H1 (cell line): ENCODE results near the gene MMS19. TPM values are rescaled to one million over a fixed set of nuclear protein-coding genes. Genes with fewer than 3 reads are reported as not detected.

Source experiments
- CTCF ChIA-PET: fragments of 300-600 bp; sonication (Branson Sonifier 250); formaldehyde crosslinking; loops from one replicate; lab custom pipeline; 2021; ENCODE audit not compliant: partially characterized antibody; lab: Charles Lee
- POLR2A ChIA-PET: fragments of 300-600 bp; sonication (Branson Sonifier 250); formaldehyde crosslinking; loops from one replicate; lab custom pipeline; 2021; ENCODE audit warnings: inconsistent platforms; ENCODE audit not compliant: partially characterized antibody; lab: Charles Lee
- DNase-seq, 2 experiments: peaks; one replicate each; pipeline versions ENCODE4 v3.0.0 to v3.0.0-alpha.2; 2010 to 2022; ENCODE audit warnings: low spot score in 2 of 2, low read depth in 1 of 2, mixed read lengths in 1 of 2
- FAIRE-seq: peaks from 2 replicates; lab custom pipeline; 2011; peaks lifted over from hg19 to GRCh38; lab: Jason Lieb, UNC
- H2AFZ ChIP-seq: 2 replicates; pipeline ENCODE4 v1.8.1; 2012; ENCODE audit warnings: low read length, inconsistent platforms
- H2AK5ac ChIP-seq: 2 replicates; pipeline ENCODE4 v1.6.1; 2013; ENCODE audit warnings: low read depth, low read length
- H2BK120ac ChIP-seq: replicated peaks from 2 replicates; pipeline ENCODE3; 2013; ENCODE audit warnings: low read depth, low read length, inconsistent platforms
- H2BK12ac ChIP-seq: 2 replicates; pipeline ENCODE4 v1.6.1; 2013; ENCODE audit warnings: low read depth, low read length
- H2BK15ac ChIP-seq: 2 replicates; pipeline ENCODE4 v1.6.1; 2013; ENCODE audit warnings: low read length
- H2BK20ac ChIP-seq: 2 replicates; pipeline ENCODE4 v1.6.1; 2013; ENCODE audit warnings: low read length
- H2BK5ac ChIP-seq: 2 replicates; pipeline ENCODE4 v1.6.1; 2013; ENCODE audit warnings: low read depth, low read length
- H3K14ac ChIP-seq: 2 replicates; pipeline ENCODE4 v1.6.1; 2013; ENCODE audit warnings: inconsistent platforms; ENCODE audit not compliant: insufficient read length
- H3K18ac ChIP-seq: 2 replicates; pipeline ENCODE4 v1.6.1; 2013; ENCODE audit warnings: low read length; ENCODE audit errors: extremely low read depth
- H3K23ac ChIP-seq: 2 replicates; pipeline ENCODE4 v1.6.1; 2013; ENCODE audit warnings: inconsistent platforms; ENCODE audit not compliant: insufficient read length
- H3K23me2 ChIP-seq: 2 replicates; pipeline ENCODE4 v1.6.1; 2013; ENCODE audit warnings: low read depth, low read length
- H3K27ac ChIP-seq: 2 replicates; pipeline ENCODE4 v1.6.1; 2011; ENCODE audit warnings: low read depth, low read length, inconsistent platforms
- H3K27me3 ChIP-seq, 4 experiments: replicated peaks in 1 of 4; 1 replicate in 1 of 4; 2 replicates in 3 of 4; pipeline versions ENCODE4 v1.6.1 to v1.8.1; 2011 to 2013; ENCODE audit warnings: low read length in 3 of 4, mild to moderate bottlenecking in 3 of 4, inconsistent platforms in 2 of 4, mixed read lengths in 2 of 4, moderate library complexity in 1 of 4; ENCODE audit not compliant: control insufficient read depth in 3 of 4, insufficient read depth in 3 of 4; ENCODE audit errors: extremely low read depth in 1 of 4
- H3K36me3 ChIP-seq, 4 experiments: 2 replicates each; pipeline versions ENCODE4 v1.6.1 to v1.8.1; 2011 to 2013; ENCODE audit warnings: mild to moderate bottlenecking in 4 of 4, low read length in 3 of 4, moderate library complexity in 2 of 4, control low read depth in 1 of 4, inconsistent platforms in 1 of 4; ENCODE audit not compliant: insufficient read depth in 4 of 4, control insufficient read depth in 2 of 4
- H3K4ac ChIP-seq: replicated peaks from 2 replicates; pipeline ENCODE3; 2013; ENCODE audit warnings: low read length, low read depth, mixed read lengths, inconsistent platforms; ENCODE audit not compliant: insufficient read length
- H3K4me1 ChIP-seq, 4 experiments: replicated peaks in 1 of 4; 1 replicate in 1 of 4; 2 replicates in 3 of 4; pipeline versions ENCODE4 v1.6.1 to v1.8.1; 2011 to 2013; ENCODE audit warnings: low read length in 3 of 4, inconsistent platforms in 2 of 4, mixed read lengths in 1 of 4; ENCODE audit not compliant: insufficient read depth in 4 of 4, control insufficient read depth in 3 of 4
- H3K4me2 ChIP-seq, 2 experiments: 2 replicates each; pipeline versions ENCODE4 v1.6.1 to v1.8.1; 2011 to 2013; ENCODE audit warnings: low read depth in 2 of 2, low read length in 2 of 2, control low read depth in 1 of 2, inconsistent platforms in 1 of 2, mild to moderate bottlenecking in 1 of 2; ENCODE audit not compliant: insufficient read depth in 1 of 2
- H3K4me3 ChIP-seq, 4 experiments: fragments of 200-600, 300-600 bp in 1 of 4; sonication (generic), shearing (Covaris generic), sonication (Bioruptor Twin) in 1 of 4; 2 replicates each; pipeline versions ENCODE4 v1.5.1 to v1.8.1; 2011 to 2016; ENCODE audit warnings: low read length in 4 of 4, low read depth in 3 of 4, control low read depth in 2 of 4, inconsistent platforms in 2 of 4, mild to moderate bottlenecking in 2 of 4, mixed read lengths in 1 of 4, moderate library complexity in 1 of 4; ENCODE audit not compliant: insufficient read depth in 2 of 4; ENCODE audit errors: extremely low read depth in 1 of 4
- H3K56ac ChIP-seq: replicated peaks from 2 replicates; pipeline ENCODE3; 2013; ENCODE audit warnings: low read depth, mild to moderate bottlenecking, mixed read lengths, low read length, inconsistent platforms; ENCODE audit not compliant: insufficient read length
- H3K79me1 ChIP-seq: 2 replicates; pipeline ENCODE4 v1.6.1; 2013; ENCODE audit warnings: low read depth, low read length, control low read depth
- H3K79me2 ChIP-seq, 2 experiments: 2 replicates each; pipeline versions ENCODE4 v1.6.1 to v1.8.1; 2012 to 2013; ENCODE audit warnings: low read length in 2 of 2, mild to moderate bottlenecking in 2 of 2, inconsistent platforms in 1 of 2; ENCODE audit not compliant: insufficient read depth in 2 of 2, control insufficient read depth in 1 of 2
- H3K9ac ChIP-seq, 4 experiments: replicated peaks in 1 of 4; 1 replicate in 1 of 4; 2 replicates in 3 of 4; pipeline versions ENCODE4 v1.6.1 to v1.8.1; 2011 to 2013; ENCODE audit warnings: low read depth in 3 of 4, low read length in 3 of 4, control low read depth in 2 of 4, mild to moderate bottlenecking in 2 of 4, moderate library complexity in 2 of 4, inconsistent platforms in 1 of 4; ENCODE audit errors: extremely low read depth in 1 of 4
- H3K9me3 ChIP-seq, 2 experiments: 2 replicates each; pipeline versions ENCODE4 v1.6.1 to v1.8.1; 2012 to 2013; ENCODE audit warnings: mild to moderate bottlenecking in 2 of 2, moderate library complexity in 2 of 2, control low read depth in 1 of 2, inconsistent platforms in 1 of 2, low read depth in 1 of 2, low read length in 1 of 2, mixed read lengths in 1 of 2; ENCODE audit not compliant: insufficient read depth in 2 of 2
- H4K20me1 ChIP-seq, 2 experiments: replicated peaks in 1 of 2; 2 replicates each; pipeline versions ENCODE3 to v1.8.1; 2011 to 2013; ENCODE audit warnings: inconsistent platforms in 2 of 2, low read length in 2 of 2, mild to moderate bottlenecking in 1 of 2; ENCODE audit not compliant: insufficient read depth in 2 of 2, control insufficient read depth in 1 of 2
- H4K5ac ChIP-seq: 2 replicates; pipeline ENCODE4 v1.6.1; 2013; ENCODE audit warnings: low read length, low read depth, mixed read lengths, inconsistent platforms; ENCODE audit not compliant: insufficient read length
- H4K8ac ChIP-seq: 2 replicates; pipeline ENCODE4 v1.8.0; 2013; ENCODE audit warnings: mild to moderate bottlenecking, moderate library complexity, low read length, inconsistent platforms; ENCODE audit not compliant: insufficient read depth; ENCODE audit errors: extremely low read depth
- H4K91ac ChIP-seq: replicated peaks from 2 replicates; pipeline ENCODE3; 2013; ENCODE audit warnings: low read length, mixed read lengths, inconsistent platforms; ENCODE audit not compliant: insufficient read length
- CTBP2 ChIP-seq: IDR thresholded peaks from 2 replicates; pipeline ENCODE4 v1.7.0; 2011; ENCODE audit warnings: borderline replicate concordance, mild to moderate bottlenecking, moderate library complexity, mixed read lengths, low read length; ENCODE audit not compliant: insufficient read depth, insufficient read length
- EGR1 ChIP-seq: IDR thresholded peaks from 2 replicates; pipeline ENCODE4 v1.6.1; 2011; ENCODE audit warnings: low read depth, low read length, borderline replicate concordance
- HDAC6 ChIP-seq: IDR thresholded peaks from one replicate; pipeline ENCODE4 v1.7.1; 2012; ENCODE audit warnings: low read depth, mild to moderate bottlenecking, inconsistent platforms, low read length, moderate library complexity
- POU5F1 ChIP-seq: IDR thresholded peaks from 2 replicates; pipeline ENCODE4 v1.6.1; 2011; ENCODE audit warnings: low read depth, mild to moderate bottlenecking, low read length, moderate library complexity
- SAP30 ChIP-seq: fragments of 300-600 bp; sonication (generic); IDR thresholded peaks from 2 replicates; pipeline ENCODE4 v1.7.1; 2012; ENCODE audit warnings: low read length, moderate library complexity, mild to moderate bottlenecking, inconsistent platforms; ENCODE audit not compliant: insufficient read depth, insufficient replicate concordance
- SIX5 ChIP-seq: IDR thresholded peaks from 2 replicates; pipeline ENCODE4 v1.6.1; 2011; ENCODE audit warnings: mild to moderate bottlenecking, low read depth, low read length
- SUZ12 ChIP-seq: fragments of 200-600 bp; sonication (generic); IDR thresholded peaks from 2 replicates; pipeline ENCODE4 v1.6.1; 2012; ENCODE audit warnings: mild to moderate bottlenecking, inconsistent platforms, low read length, moderate library complexity, mixed read lengths
- TAF1 ChIP-seq: IDR thresholded peaks from 2 replicates; pipeline ENCODE4 v1.6.1; 2011; ENCODE audit warnings: mild to moderate bottlenecking, low read depth, low read length
- TCF12 ChIP-seq: IDR thresholded peaks from 2 replicates; pipeline ENCODE4 v1.6.1; 2011; ENCODE audit warnings: low read depth, mild to moderate bottlenecking, low read length
- TEAD4 ChIP-seq: IDR thresholded peaks from 2 replicates; pipeline ENCODE4 v1.6.1; 2012; ENCODE audit warnings: low read depth, low read length, inconsistent platforms, mixed read lengths
- WGBS, 2 experiments: shearing (Covaris generic) in 1 of 2; methylation state at CpG; one replicate each; pipeline versions ENCODE4 v1.1.6 to v1.1.7; 2013 to 2015; ENCODE audit warnings: low lambda C conversion rate in 2 of 2, mixed read lengths in 2 of 2, inconsistent platforms in 1 of 2, low coverage in 1 of 2, missing lambda C conversion rate in 1 of 2; ENCODE audit not compliant: insufficient replicate concordance in 2 of 2, insufficient coverage in 1 of 2, insufficient read length in 1 of 2; ENCODE audit errors: extremely low coverage in 1 of 2, missing lambda C conversion rate in 1 of 2; 5-methylcytosine and 5-hydroxymethylcytosine counted together
- polyA plus RNA-seq, 7 experiments: library from polyadenylated mRNA; depleted of rRNA in 3 of 7; stranded (reverse) in 5 of 7; unstranded in 2 of 7; fragments of >200 nt in 5 of 7; fragments of 200-250 nt in 2 of 7; gene quantifications; 1 replicate in 5 of 7; 2 replicates in 1 of 7; 4 replicates in 1 of 7; pipeline versions ENCODE4 v1.2.1 to v1.2.3, GENCODE V29; 2011 to 2013; ENCODE audit warnings: missing spikeins in 2 of 7, mixed read lengths in 2 of 7
- total RNA-seq: library from RNA; stranded (reverse); fragmentation: NEBNext Ultra II Directional; extraction: Animal tissue kit (Norgen Biotek cat#: 25700); gene quantifications from 2 replicates; pipeline ENCODE4 v1.2.1, GENCODE V29; 2021

MMS19 gene
- total and polyA plus RNA-seq, 2 of the 8 experiments (the other 6 are each of a cell fraction or from before 2014, with no cell fraction given) = 130 to 221 TPM

- 85% methylated on average over 5 of the region's 5 CpGs; no CpG with 5 or more reads in 1 of the 2 experiments for WGBS, 2 experiments
- Histone ChIP-seq H3K27ac (no peak overlapping the region), H4K91ac (no peak overlapping the region), H3K4me3 (no peak overlapping the region), H4K20me1 (peaks cover 0 to 1% of the 10 kb centered on the region in 2 experiments), H3K18ac (no peak overlapping the region), H3K79me2 (peaks cover 0 to 22% of the 10 kb centered on the region in 2 experiments; a peak in 2 of 4 replicates), H3K9ac (no peak overlapping the region), H3K79me1 (peaks cover 14% of the 10 kb centered on the region), H2BK12ac (no peak overlapping the region), H3K23me2 (no peaks in the 10 kb centered on the region), H4K8ac (no peak overlapping the region), H3K23ac (no peak overlapping the region), H4K5ac (no peak overlapping the region), H3K27me3 (no peaks in the 10 kb centered on the region), H2AFZ (no peak overlapping the region), H3K4me1 (peaks cover 10 to 16% (median 12%) of the 10 kb centered on the region in 4 experiments), H3K14ac (no peak overlapping the region), H3K9me3 (peaks cover 0 to 6% of the 10 kb centered on the region in 2 experiments; a peak in 1 of 4 replicates), H3K56ac (no peak overlapping the region), H3K4me2 (no peak overlapping the region), H2BK20ac (no peak overlapping the region), H2BK120ac (no peak overlapping the region), H2BK5ac (no peak overlapping the region), H2AK5ac (peak overlapping the region; percentile 5; the same call in 1 of the 2 replicates), H2BK15ac (no peak overlapping the region), H3K4ac (no peak overlapping the region), H3K36me3 (no peaks in the 10 kb centered on the region)
- POLR2A ChIA-PET = interaction anchor here (0.8 to 0.9 kb wide), 3 partner anchors 9 to 64 kb away, joined by 3 read pairs; no protein-coding TSS in a partner anchor
- TF ChIP-seq TAF1 (no peak), EGR1 (no peak), POU5F1 (no peak), SAP30 (no peak), TCF12 (no peak), TEAD4 (no peak), SUZ12 (no peak), HDAC6 (no peak), CTBP2 (no peak), SIX5 (no peak)
- no peak for DNase-seq
- FAIRE-seq = no peak
- CTCF ChIA-PET = interaction anchor here (0.6 to 19.6 kb wide), 5 partner anchors 10 to 266 kb away, joined by 3 to 283 read pairs (median 4); no protein-coding TSS in a partner anchor
Measured at GRCh38 chr10:97525086-97525485, 26.9 kb upstream of the MMS19 start.
